GM21717 (cell line): ENCODE measurements around the gene FGF1.

Experiments used
- ATAC-seq: cut with Tn5 transposase; IDR thresholded peaks from one replicate; pipeline ENCODE4 v1.9.1; 2021; ENCODE audit warnings: mild to moderate bottlenecking, moderate library complexity; ENCODE audit not compliant: unreplicated experiment

FGF1 gene

GRCh38 chr5:142615948-142616347, 69.9 kb downstream of the FGF1 start:
- ATAC-seq = no peak

GRCh38 chr5:142614054-142614453, 71.8 kb downstream of the FGF1 start:
- ATAC-seq = no peak

DNA sequence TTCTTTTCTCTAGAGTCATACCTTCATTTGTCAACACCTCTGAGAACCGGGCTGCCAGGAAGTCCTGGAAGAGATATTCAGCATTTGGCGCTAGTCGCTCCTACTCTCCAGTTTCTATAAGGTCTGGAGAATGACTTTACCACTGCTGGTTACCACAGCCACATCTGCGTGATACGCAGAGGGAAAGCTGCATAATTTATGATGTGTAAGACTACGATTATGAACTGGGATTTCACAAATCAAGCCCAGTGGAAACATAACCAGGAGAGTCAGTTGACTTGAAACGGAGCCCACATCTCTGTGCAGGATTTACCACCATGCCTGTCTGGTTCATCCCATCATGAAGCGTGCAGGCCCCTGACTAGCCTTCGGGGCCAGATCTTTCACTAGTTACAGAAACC, 72.6 kb downstream of the FGF1 start:
- no peak for ATAC-seq

GRCh38 chr5:142612494-142613270, 73.2 kb downstream of the FGF1 start:
- ATAC-seq = no peak

- peak; percentile 86 for ATAC-seq
Observed at GRCh38 chr5:142611154-142611553, 74.7 kb downstream of the FGF1 start.

DNA sequence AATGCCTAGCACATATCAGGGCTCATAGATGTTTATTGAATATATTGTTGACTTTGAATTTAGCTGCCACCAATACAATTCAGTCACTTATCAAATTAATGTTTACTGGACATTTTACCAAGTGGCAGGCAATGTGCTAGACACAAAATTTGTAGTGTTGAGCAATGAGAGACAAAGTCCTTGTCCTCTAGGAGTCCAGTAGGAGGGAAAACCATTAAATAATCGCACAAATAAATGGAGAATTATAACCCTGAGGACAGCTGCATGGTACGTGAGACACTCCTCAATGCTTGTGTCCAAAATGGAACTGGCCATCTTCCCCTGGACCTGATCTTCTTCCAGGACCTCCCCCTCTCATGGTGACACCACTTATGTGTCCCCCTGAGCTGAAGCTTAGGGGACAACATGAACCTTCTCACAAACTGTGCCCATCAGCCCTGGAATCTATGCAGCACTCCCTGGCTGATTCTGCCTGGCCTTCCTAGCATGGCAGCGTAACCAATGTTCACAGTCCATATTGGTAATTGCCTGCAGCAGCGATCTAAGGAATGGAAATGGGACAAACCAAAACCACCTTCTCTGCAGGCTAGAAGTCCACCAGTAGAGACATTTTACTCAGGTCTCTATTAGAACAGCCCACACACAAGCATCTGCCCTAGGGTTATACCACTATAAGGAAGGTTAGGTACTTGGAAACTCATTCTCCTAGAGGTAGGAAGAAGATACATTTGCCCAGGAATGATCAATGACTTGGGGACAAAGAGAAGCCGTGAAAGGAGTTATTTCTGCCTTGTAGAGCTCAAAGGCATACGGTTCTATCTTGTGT, 75.5 kb downstream of the FGF1 start:
- ATAC-seq = no peak

- ATAC-seq = no peak
Observed at GRCh38 chr5:142609142-142609541, 76.7 kb downstream of the FGF1 start.

DNA sequence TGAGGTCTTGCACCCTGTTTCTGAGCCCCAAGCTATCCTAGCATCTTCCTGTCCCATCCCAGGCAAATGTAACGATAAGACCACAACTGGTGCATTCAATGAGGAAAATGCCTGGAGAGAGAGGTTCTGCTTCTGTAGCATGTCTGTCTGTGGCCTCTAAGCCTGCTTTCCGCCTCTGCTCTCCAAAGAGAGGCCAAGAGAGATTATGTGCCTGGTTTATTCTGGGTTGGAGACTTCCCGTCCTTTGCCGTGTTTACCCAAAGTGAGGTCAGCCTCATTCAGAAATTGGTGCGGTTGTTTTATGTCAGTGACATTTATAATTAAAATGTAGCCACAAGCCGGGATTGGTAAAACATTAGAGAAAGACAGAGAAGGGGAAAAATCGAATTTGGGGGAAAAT, 77.8 kb downstream of the FGF1 start:
- ATAC-seq = no peak

DNA sequence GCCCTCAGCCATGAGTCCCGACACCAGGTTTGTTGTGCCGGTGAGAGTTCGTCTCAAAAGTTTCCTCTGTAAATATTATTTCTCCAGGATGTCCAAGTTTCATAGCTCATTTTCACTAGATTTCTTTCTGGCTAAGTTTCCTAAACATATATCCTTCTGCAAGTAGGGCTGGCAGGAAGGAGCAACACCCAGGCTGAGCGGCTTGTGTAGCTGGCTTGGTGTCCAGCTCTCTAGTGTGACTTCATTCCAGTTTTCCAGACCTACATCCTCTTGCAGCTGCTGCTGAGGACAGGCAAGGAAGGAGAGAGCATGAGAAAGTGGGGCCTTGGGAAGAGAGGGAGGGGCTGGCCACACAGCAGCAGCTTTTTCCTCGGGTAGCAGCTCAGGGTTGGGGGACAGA, 80.3 kb downstream of the FGF1 start:
- no peak for ATAC-seq

GRCh38 chr5:142602720-142603245, 83.1 kb downstream of the FGF1 start:
- no peak for ATAC-seq

- ATAC-seq = no peak
Observed at GRCh38 chr5:142601432-142601831, 84.5 kb downstream of the FGF1 start.

GRCh38 chr5:142600611-142601358, 85.1 kb downstream of the FGF1 start:
- no peak for ATAC-seq

- no peak for ATAC-seq
Observed at GRCh38 chr5:142600092-142600491, 85.8 kb downstream of the FGF1 start.

DNA sequence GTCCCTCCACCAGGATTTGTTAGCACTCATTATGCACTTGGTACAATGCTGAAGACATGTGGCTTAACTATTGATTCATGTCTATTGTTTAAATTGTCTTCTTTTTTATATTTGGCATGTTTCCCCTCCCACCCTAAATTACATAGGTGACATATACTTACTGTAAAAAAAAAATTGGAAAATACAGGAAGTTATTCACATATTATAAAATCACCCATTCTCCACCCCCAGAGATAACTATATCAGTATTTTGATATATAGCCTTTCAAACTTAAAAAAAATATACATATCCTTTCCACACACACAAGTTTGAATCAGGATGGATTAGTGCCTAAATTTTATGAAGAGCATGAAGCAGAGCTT, 87.6 kb downstream of the FGF1 start:
- ATAC-seq = no peak

GRCh38 chr5:142597546-142598337, 88.1 kb downstream of the FGF1 start:
- ATAC-seq = no peak

GRCh38 chr5:142597025-142597424, 88.9 kb downstream of the FGF1 start:
- ATAC-seq = no peak

DNA sequence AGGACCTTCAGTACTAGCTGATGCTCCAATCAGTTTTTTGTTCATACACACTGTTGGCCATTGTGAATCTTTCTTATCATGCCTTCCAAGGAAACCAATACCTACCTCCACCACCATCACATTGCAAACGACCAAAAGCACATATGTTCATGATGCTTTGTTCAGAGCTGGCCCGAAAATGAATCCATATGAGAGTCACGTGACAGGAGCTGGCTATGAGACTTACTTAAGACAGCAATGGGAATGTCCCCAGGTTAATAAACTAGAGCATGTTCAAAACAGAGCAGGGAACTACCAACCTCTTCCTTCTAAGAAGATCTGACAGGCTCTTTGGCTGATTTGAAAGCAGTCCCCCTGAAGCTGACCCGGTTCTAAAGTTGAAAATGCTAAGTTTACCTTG, 93.5 kb downstream of the FGF1 start:
- no peak for ATAC-seq

DNA sequence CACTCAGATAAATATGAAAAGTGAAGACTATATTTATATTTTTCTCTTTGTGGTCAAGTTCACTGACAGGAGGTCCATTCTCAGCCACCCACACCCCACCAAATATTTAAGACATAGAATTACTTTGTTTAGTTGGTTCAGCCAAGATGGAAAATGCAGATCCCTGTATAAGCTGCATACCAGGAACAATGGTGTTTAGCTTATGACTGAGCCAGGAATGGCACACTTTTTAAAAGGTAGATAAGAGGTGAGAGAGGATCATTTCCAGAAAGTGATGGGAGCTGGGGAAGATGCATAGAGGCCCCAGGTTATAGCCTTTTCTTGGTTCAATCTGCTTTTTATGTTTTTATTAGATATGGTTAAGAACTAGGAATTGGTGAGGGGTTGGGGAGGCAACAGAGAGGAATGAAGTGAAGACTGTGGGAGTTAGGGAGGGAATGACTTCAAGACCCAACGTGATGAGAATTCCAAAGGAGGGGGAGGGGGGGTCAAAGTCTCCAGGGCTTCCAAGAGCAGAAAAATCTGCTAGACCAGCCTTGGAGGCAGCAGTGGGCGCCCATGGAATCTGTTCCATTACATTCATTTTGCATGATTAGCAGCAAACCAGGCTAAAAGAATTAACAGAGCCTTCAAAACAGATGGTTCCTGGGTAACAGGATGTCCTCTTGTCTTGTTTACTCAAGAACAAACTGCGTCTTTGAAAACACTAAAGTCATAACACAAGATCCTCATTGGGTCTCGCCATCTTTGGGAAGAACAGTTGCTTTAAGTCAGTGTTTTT, 95.2 kb downstream of the FGF1 start:
- ATAC-seq = no peak

DNA sequence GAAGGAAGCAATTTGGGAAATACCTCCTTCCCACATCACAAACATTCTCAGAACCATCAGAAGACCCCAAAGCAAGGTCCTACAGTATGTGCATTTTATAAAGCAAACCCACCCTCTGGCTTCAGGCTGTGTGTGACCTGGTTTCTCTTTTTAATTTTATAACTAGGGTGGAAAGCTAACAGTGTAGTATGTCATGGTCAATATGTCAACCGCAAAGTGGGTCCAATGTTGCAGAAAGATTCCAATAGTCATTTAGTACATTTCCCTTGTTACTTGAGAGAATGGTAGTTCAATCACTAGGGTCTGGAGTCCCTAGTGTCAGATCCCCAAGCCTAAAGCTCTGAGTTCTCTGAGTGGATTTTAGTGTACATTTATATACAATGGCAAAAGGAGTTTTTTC, 96.2 kb downstream of the FGF1 start:
- no peak for ATAC-seq
